ENCODE measurements around the gene CHP2.
"Not testable (repeated sequence)": the region's sequence is repeated elsewhere in the genome, so short reads cannot be mapped to it uniquely, and the experiment has no call there.

The CHP2 gene

DNA sequence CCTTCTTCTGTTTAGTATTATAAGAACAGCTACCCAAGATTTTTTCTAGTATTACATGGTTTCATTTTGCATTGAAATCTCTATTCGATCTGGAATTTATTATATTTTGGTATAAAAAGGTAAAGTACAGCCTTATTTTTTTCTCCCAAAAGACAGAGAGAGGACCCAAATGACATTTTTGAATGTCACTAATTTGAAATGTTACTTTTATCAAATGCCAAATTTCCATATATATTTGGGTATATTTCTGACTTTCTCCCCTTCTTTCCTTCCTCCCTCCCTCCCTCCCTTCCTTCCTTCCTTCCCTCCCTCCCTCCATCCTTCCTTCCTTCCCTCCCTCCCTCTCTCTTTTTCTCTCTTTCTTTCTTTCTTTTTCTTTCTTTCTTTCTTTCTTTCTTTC lies 6.2 kb upstream of the CHP2 start:
- no peak for DNase-seq

DNA sequence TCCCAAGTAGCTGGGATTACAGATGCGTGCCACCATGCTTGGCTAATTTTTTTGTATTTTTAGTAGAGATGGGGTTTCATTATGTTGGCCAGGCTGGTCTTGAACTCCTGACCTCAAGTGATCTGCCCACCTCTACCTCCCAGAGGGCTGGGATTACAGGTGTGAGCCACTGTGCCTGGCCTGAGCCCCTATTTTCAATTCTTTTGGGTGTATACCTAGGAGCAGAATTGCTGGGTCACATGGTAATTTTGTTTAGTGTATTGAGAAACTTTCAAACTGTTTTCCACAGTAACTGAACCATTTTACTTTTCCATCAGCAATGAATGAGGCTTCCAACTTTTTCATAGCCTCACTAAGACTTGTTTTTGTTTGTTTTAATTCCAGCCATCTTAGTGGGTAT lies 3.8 kb upstream of the CHP2 start:
- not testable (repeated sequence) for DNase-seq

DNA sequence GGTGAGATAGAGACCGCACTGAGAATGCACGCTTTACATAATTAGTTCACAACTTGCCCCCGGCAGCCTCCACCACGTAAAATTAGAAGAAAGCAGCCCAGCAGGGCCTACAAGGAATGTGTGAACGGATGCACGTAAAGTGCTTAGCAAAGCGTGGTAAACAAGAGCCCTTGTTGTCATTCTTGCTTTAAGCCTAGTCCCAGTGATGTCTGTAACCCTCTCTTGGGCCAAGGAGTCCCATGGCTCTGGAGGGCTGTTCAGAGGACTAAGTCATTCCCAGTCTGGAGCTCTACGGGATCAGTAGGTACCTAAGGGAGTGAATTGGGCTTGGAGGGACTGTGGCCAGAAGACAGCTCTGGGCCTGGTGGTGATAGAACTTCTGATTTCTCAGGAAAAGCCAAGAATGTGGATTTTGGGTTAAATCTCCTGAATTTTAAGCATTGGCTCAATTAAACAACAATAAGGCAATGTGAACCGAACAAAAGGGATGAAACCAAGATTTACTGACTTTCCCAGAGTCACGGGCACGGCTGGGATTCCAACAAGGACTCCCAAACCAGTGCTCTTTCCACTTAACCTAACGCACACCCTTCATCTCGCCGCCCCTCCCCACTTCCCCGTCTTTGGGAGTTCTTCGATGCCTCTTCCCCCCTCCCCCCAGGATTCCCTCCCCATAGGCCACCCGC lies 775 bp upstream of the CHP2 start:
- no peak for DNase-seq

DNA sequence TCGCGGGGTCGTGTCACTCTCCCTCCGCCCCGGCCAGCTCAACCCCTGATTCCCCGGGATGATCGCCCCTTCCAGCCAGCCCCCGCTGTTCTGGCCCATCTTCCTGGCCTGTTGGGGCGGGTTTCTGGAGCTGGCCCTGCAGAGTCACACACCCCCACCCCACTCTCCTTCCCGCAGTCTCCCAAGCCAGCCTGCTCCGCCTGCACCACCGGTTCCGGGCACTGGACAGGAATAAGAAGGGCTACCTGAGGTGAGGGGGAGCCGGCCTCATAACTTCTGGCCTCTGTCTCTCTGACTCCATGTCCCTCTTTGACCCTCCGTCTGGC lies 621 bp downstream of the CHP2 start:
- no peak for DNase-seq

DNA sequence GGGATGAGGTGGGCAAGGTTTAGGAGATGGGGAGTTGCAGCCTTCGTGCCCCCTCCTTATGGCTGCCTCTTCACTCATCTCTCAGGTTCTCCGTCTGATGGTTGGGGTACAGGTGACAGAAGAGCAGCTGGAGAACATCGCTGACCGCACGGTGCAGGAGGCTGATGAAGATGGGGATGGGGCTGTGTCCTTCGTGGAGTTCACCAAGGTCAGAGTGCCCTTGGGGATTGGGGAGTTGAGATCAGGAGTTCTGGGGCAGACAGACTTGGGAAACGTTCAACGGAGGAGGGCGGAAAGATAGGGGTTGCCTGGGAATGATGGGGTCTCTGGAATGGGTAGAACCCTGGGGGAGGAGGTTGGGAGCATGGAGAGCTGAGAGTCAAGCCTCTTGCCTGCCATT lies 2.3 kb downstream of the CHP2 start:
- DNase-seq = no peak

DNA sequence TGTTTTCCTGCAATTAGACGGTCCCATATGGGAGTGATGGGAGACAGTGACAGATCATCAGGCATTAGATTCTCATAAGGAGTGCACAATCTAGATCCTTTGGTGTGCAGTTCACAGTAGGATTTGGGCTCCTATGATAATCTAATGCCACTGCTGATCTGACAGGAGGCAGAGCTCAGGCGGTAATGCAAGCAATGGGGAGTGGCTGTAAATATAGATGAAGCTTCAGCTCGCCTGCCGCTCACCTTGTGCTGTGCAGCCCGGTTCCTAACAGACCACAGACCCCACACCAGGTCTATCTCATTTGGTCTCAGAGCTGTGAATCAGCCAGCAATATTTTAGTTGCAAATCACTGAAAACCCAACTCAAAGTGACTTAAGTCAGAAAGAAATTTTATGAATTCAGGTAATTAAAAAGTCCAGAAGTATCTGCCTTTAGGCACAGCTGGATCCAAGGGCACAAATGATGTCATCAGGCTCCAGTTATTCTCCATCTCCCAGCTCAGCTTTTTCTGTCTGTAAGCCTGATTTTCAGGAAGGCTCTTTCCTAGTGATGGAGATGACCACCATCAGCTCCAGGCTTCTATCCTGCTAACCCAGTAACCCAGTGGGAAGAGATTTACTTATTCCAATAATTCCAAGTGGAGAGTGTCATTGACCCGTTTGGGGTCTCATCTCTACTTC lies 3.3 kb downstream of the CHP2 start:
- no peak for DNase-seq

DNA sequence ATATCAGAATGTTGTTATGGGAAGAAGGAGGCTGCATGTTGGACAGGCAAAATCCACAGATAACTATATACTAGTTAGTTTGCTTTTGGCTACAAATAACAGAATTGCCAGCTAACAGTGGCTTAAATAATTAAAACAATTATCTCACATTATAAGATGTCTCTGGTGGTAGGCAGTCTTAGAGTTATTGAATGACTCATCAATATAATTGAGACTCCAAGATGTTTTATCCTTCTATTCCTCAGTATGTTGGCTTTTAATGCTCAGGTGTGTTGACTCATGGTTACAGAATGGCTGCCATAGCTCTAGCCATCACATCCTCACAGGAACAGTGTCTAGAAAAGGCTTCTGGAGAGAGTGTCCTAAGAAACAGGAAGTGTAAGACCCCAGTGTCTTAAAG lies 11.1 kb downstream of the CHP2 start:
- DNase-seq = no peak

DNA sequence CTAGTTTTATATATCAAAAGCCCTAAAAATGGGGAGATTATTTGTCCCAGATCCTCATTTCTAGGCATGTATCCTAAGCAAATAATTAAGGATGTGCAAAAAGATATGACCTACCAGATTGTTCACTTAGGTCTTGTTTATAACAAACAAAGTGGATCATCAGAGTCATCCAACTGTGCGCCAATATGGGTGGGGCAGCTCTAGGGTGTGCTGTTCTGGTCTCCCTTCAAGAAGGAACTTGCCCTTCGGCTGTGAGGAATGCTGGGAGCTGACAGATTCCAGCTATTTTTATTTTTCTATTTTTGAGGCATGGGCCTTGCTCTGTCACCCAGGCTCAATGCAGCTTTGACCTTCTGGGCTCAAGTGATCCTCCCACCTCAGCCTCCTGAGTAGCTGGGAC lies 13.8 kb downstream of the CHP2 start:
- no peak for DNase-seq

DNA sequence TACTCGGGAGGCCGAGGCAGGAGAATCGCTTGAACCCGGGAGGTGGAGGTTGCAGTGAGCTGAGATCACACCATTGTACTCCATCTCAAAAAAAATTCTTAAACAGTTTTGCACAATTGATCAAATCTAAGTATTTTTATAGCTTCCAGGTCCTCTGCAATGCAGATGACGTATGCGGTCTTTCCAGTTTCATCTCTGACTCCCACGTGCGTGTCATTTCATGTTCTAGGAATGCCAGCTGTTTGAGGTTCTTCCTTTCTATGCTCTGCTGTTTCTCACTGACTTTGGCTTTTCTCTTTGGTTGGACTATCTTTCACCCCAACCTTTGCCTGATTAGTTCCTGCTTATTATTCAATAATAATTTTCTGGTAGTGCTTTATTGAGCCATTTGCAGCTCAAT lies 16.2 kb downstream of the CHP2 start:
- no peak for DNase-seq

DNA sequence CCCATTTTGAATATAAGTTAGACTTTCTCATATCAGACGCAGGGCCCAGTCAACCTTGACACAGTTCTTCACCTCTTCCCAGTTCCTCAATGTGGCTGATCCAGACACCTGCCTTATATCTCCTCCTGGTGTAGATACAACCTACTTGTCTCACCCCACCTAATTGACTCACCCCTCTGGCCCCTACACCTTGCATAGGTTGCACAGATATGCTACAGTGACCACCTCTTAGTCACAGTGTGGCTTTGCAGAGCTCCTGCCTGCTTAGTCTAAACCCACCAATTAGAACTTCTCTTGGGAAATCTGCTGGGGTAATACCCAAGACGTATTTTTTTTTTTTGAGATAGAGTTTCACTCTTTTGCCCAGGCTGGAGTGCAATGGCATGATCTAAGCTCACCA lies 16.8 kb downstream of the CHP2 start:
- no peak for DNase-seq

DNA sequence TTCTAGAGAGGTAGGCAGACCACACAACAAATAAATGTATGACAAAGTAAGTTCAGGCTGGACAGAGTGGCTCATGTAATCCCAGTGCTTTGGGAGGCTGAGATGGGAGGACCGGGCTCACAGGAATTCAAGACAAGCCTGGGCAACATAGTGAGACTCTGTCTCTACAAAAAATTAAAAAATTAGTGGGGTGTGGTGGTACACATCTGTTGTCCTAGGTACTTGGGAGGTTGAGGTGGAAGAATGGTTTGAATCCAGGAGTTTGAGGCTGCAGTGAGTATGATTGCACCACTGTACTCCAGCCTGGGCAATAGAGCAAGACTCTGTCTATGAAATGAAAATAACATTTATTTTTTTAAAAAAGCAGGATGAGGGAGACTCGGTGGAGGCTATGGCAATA lies 18.5 kb downstream of the CHP2 start:
- no peak for DNase-seq

DNA sequence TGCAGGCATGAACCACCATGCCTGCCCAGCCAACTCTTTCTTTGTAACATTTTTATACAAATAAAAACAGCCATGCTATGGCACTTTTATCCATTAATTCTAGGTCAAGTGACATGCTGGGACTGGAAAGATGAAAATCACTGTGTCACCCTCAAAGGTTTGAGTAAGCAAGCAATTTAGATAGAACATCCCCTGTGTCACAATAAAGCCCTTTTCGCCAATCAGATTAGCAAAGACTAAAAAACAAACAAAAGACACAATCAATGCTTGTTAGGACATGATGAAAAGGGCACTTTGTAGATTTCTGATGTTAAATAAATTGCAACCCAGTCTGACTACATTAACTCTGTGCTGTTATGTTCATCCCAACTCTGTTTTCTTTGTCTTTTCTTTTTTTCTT lies 26.4 kb downstream of the CHP2 start:
- DNase-seq = no peak

DNA sequence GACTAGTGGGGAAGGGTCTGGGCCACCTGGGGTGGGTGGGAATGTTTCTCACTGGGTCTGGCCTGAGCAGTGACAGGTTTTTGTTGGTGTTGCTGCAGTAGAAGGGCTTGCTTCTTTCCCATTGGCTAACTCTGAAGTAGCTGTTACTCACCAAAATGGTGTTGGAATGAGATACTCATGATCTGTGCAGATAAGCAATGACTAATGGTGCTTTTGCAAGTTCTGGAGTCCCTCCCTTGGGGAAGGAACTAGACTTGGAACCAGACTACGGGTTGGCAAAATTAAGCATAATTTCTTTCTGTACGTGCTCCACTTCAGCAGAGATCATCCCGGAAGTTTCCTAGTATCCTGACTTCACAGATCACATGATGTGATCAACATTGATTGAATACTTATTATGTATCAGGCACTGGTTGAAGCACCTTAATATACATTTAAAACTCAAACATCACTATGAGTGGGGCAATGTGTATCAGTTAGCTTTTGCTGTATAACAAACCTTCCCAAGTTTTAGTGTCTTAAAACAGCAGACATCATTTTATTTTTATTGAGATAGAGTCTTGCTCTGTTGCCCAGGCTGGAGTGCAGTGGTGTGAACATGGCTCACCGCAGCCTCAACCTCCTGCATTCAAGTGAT lies 30.1 kb downstream of the CHP2 start:
- DNase-seq = no peak

DNA sequence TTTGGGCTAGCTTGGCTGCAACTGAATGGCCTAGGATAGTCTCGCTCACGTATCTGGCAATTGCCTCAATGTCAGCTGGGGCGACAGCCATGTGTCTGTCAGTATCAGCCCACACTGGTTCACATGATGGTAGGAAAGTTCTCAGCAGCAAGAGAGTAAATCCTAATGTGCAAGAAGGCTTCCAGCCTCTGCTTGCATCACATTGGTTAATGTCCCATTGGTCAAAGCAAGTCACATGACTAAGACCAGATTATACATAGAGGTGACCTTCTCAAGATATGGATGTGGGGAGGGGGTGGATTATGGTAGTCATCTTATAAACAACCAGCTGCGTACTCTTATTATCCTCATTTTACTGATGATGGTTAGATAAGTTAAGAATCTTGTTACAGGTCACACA lies 31.0 kb downstream of the CHP2 start:
- no peak for DNase-seq

DNA sequence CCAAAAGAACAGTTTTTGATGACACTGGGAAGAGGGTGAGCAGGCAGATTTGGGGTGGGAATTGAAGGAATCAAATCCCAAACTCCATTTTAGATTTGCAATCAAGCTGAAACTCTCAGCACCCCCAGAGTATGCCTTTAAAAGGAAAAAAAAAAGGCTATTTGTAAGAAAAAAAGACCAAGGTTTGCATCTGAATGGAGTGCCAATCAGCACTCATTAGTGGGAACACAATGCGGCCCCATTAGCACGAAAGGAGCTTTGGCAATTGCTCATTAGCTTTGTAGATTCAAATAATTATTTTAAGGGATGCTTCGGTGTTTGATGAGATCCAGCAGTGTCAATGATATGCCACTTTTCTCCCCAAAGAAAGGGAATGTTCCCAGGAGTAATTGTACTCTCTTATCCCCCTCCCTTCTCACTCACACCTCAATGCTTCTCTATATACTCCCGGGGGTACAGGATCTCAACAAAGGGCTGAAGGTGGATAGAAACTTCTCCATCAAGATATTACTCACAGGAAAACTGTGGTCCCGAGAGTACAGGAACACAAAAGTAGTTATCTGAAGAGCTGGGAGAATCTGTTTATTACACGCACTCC lies 32.2 kb downstream of the CHP2 start:
- no peak for DNase-seq

DNA sequence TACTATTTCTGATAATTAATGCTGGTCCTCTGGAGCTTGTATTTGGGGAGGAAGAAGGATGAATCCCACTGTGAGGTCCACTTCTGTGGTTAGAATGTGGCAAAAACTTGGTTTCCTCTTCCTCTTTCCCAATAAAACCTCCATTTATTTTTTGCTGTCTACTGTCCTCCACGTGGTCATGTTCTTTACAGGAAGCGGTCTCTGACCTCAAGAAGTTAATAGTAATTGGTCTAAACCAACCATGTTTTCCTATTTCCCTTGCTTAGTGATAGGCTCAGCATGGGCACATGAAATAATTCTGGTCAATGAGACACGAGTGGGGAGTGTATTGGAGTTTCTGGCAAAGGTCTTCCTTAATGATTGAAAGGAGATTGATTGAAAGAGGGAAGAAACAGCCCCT lies 33.9 kb downstream of the CHP2 start:
- no peak for DNase-seq

DNA sequence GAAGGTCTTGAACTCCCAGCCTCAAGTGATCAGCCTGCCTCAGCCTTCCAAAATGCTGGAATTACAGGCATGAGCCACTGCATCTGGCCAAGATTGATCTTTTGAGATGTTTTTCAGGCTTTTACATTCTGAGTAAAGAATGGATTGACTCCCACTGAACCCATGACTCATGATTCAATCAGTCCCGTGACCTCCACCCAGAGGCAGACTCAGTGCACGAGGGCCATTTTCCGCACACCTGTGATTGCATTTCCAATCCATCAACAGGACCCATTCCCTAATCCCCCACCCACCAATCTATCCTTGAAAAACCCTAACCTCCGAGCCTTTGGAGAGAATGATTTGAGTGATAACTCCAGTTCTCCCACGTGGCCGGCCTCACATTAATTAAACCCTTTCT lies 40.6 kb downstream of the CHP2 start:
- no peak for DNase-seq

DNA sequence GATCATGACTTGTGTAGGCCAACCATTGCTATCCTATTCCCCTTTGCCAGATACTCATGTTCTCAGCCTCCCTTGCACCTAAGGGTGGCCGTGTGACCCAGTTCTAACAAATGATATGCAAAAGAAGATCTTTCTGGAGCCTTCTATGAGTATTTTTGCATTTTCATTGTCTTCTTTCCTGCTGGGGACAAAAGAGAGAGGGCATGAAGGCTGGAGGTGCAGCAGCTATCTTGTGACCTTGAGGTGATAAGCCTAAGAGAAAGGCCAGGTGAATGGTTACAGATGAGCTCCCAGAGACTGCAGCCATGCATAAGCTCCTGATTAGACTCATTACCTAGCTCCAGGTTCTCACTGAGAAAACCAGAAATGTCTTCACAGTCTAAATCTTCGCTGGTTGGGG lies 42.1 kb downstream of the CHP2 start:
- no peak for DNase-seq

DNA sequence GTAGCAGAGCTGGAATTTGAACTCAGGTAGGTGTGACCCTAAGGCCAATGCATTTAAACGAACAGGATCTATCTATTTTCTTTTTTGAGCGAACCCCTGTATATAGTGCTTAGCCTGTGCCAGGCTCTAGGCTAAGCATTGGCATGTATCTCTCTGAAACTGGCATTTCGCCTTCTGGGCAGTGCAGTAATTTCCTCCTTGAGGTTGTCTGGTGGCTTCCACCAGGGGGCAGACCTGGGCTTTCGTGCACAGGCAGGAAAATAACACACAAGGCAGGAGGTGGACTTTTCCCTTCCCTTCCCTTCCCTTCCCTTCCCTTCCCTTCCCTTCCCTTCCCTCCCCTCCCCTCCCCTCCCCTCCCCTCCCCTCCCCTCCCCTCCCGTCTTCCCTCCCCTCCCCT lies 46.6 kb downstream of the CHP2 start:
- DNase-seq = peak; percentile 27 to 57

DNA sequence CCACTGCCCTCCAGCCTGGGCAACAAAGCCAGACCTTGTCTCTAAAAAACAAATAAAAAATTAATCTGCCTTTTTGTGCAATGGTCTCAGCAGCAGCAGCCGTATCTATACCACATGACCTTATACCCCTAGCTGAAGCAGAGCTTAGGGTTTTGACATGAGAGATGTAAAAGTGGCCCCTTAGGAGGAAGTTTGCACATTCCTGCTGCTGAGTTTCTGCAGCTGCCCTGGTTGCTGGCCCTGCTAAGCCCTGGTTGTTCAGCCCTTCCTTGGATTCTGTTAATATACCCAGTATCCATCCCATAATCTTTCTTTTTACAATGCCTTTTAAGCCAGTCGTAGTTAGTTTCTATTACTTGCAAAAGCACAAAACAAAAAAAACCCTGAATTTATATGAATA lies 48.0 kb downstream of the CHP2 start:
- DNase-seq = no peak

DNA sequence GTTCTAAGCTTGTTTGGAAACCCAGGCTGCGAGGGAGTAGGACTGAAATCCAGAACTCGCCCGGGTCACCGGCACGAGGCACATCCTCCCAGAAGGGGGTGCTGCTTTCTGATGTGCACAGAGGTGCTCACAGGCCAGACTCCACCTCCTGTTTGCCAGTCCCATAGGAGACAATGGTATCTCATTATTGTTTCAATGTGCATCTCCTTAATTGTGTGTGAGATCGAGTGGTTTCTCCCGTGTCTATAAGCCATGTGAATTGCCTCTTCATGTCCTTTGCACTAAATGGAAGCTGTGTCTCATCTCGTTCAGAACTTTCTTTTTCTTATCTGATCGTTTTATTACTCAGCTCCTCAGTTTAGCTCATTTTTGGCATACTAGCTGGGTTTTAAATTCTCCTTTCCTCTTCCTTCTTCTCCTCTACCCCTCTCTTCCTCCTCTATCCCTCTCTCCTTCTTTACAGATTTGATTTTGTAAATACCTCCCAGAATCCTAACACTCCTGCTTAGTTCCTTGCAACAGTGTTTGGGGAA lies 48.8 kb downstream of the CHP2 start:
- DNase-seq = peak; percentile 14 to 40

DNA sequence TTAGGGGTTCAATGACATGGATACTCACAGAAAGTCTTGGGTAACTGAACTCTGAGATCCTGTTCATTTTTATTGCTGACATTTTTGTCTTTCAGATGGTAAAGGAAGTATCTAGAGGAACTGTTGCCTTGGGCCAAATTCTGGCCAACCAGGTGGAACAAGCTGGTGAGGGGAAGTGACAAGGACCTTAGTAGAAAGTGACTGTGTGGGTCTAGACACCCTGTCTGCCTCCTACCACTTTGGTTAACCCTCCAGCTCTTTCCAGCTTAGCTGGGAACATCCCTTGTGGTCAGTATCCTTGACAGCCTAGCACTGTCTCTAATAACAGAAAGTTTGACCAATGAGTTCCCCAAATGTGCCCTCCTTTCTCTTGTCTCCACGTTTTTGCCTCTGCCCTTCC lies 52.2 kb downstream of the CHP2 start:
- peak; percentile 7 to 58 for DNase-seq

Measured in bone marrow (tissue), 2 donors.